ENCODE results near the gene RPL32. TPM values are rescaled to one million over a fixed set of nuclear protein-coding genes. Genes with fewer than 3 reads are reported as not detected.

RPL32 gene
- polyA plus RNA-seq, 1 of the 3 experiments (the other 2 are of a cell fraction): 2,311 TPM

GRCh38 chr3:12852201-12852600, 10.8 kb upstream of the RPL32 start:
- Histone ChIP-seq H3K79me2 (ENCODE audit: insufficient read depth) (no peaks in the 10 kb centered on the region), H3K9ac (no peak overlapping the region), H3K4me2 (no peak overlapping the region), H3K9me3 (no peaks in the 10 kb centered on the region), H3K4me1 (ENCODE audit: control insufficient read depth in 1 of 2, insufficient read depth in 2 of 2, low read depth in 1 of 2, low read length in 1 of 2) (no peaks in the 10 kb centered on the region; a peak in 1 of 4 replicates), H4K20me1 (ENCODE audit: insufficient read depth) (no peaks in the 10 kb centered on the region), H3F3A (replicated peaks; ENCODE audit: insufficient read depth) (no peaks in the 10 kb centered on the region), H3K27ac (ENCODE audit: low read depth in 2 of 2, low read length in 1 of 2) (no peak overlapping the region), H3K9me2 (no peaks in the 10 kb centered on the region), H3K27me3 (ENCODE audit: insufficient read depth) (no peaks in the 10 kb centered on the region; the same call in 1 of the 2 replicates), H3K4me3 (ENCODE audit: low read depth in 2 of 2, low read length in 1 of 2) (no peak overlapping the region), H3K36me3 (replicated peaks in 1 of 2; ENCODE audit: control insufficient read depth in 1 of 2, insufficient read depth in 2 of 2, low read length in 1 of 2) (no peaks in the 10 kb centered on the region), H2AFZ (ENCODE audit: low read depth) (no peak overlapping the region)
- ChIA-PET POLR2A (no interaction called here), CTCF (interaction anchor here (1.0 to 3.0 kb wide), 4 partner anchors 11 to 43 kb away, joined by 3 to 19 read pairs (median 3); partner anchors contain the start of gene RPL32)
- 52% methylated on average over 3 of the region's 3 CpGs for WGBS (ENCODE audit: low lambda C conversion rate)
- no peak for DNase-seq
- TF ChIP-seq CHD2 (IDR thresholded peaks at IDR 0.05; ENCODE audit: low read length, partially characterized antibody) (no peak), ELF1 (IDR thresholded peaks at IDR 0.05) (no peak), USF1 (IDR thresholded peaks at IDR 0.05; ENCODE audit: borderline replicate concordance, low read depth) (no peak), EZH2phosphoT487 (IDR thresholded peaks at IDR 0.05; ENCODE audit: borderline replicate concordance, low read depth) (no peak), EP300 (IDR thresholded peaks at IDR 0.05; ENCODE audit: borderline replicate concordance in 1 of 2, low read depth in 1 of 2, low read length in 1 of 2) (no peak), TCF12 (IDR thresholded peaks at IDR 0.05) (no peak), MXI1 (IDR thresholded peaks at IDR 0.05; ENCODE audit: low read depth, low read length) (no peak), RFX5 (IDR thresholded peaks at IDR 0.05; ENCODE audit: low read length) (no peak)

GRCh38 chr3:12845811-12846210, 4.4 kb upstream of the RPL32 start:
- H3K27me3 ChIP-seq (ENCODE audit: insufficient read depth): no peaks in the 10 kb centered on the region
- no peak overlapping the region for H2AFZ ChIP-seq (ENCODE audit: low read depth)
- H3F3A ChIP-seq (replicated peaks; ENCODE audit: insufficient read depth): no peaks in the 10 kb centered on the region
- H3K9me2 ChIP-seq: no peaks in the 10 kb centered on the region
- H3K36me3 ChIP-seq (replicated peaks in 1 of 2; ENCODE audit: control insufficient read depth in 1 of 2, insufficient read depth in 2 of 2, low read length in 1 of 2): no peaks in the 10 kb centered on the region
- no peaks in the 10 kb centered on the region for H3K9me3 ChIP-seq
- no peak for DNase-seq
- ChIA-PET CTCF (interaction anchor here (1.0 to 1.3 kb wide), 2 partner anchors 11 to 139 kb away, joined by 3 to 5 read pairs; no protein-coding TSS in a partner anchor), POLR2A (no interaction called here)
- TF ChIP-seq TEAD4 (IDR thresholded peaks at IDR 0.05; ENCODE audit: borderline replicate concordance, insufficient read depth): no peak
- TF ChIP-seq SMC3 (IDR thresholded peaks at IDR 0.05; ENCODE audit: low read depth, low read length): no peak
- no peak for TF ChIP-seq TCF12 (IDR thresholded peaks at IDR 0.05)
- no peak for TF ChIP-seq RCOR1 (IDR thresholded peaks at IDR 0.05; ENCODE audit: low read length)
- TF ChIP-seq FOSL2 (IDR thresholded peaks at IDR 0.05; ENCODE audit: borderline replicate concordance, low read depth): no peak
- no peak for TF ChIP-seq NRF1 (IDR thresholded peaks at IDR 0.05; ENCODE audit: low read depth, low read length)
- TF ChIP-seq GATA2 (CRISPR knock-in tag; IDR thresholded peaks at IDR 0.05): no peak
- TF ChIP-seq EP300 (IDR thresholded peaks at IDR 0.05; ENCODE audit: borderline replicate concordance in 1 of 2, low read depth in 1 of 2, low read length in 1 of 2): no peak
- TF ChIP-seq SIN3A (IDR thresholded peaks at IDR 0.05; ENCODE audit: borderline replicate concordance, low read depth, low read length): no peak
- no peak for TF ChIP-seq PBX3 (IDR thresholded peaks at IDR 0.05)
- no peak for TF ChIP-seq RXRA (IDR thresholded peaks at IDR 0.05; ENCODE audit: borderline replicate concordance, low read depth)
- TF ChIP-seq USF2 (IDR thresholded peaks at IDR 0.05; ENCODE audit: borderline replicate concordance, low read depth, low read length): no peak
- TF ChIP-seq CTCF (IDR thresholded peaks at IDR 0.05): no peak
- TF ChIP-seq MXI1 (IDR thresholded peaks at IDR 0.05; ENCODE audit: low read depth, low read length): no peak
- no peak for TF ChIP-seq JUND (IDR thresholded peaks at IDR 0.05)
- TF ChIP-seq EZH2phosphoT487 (IDR thresholded peaks at IDR 0.05; ENCODE audit: borderline replicate concordance, low read depth): no peak
- H3K9ac ChIP-seq: no peak overlapping the region
- WGBS (ENCODE audit: low lambda C conversion rate): 35% methylated on average over 1 of the region's 1 CpG
- H3K79me2 ChIP-seq (ENCODE audit: insufficient read depth): peaks cover 5% of the 10 kb centered on the region
- H4K20me1 ChIP-seq (ENCODE audit: insufficient read depth): no peaks in the 10 kb centered on the region
- H3K4me1 ChIP-seq (ENCODE audit: control insufficient read depth in 1 of 2, insufficient read depth in 2 of 2, low read depth in 1 of 2, low read length in 1 of 2): no peaks in the 10 kb centered on the region; a peak in 1 of 4 replicates
- H3K4me3 ChIP-seq (ENCODE audit: low read depth in 2 of 2, low read length in 1 of 2): no peak overlapping the region
- H3K4me2 ChIP-seq: no peak overlapping the region
- no peak overlapping the region for H3K27ac ChIP-seq (ENCODE audit: low read depth in 2 of 2, low read length in 1 of 2)

All from SK-N-SH (cell line).